Glomerular endothelial cell (primary cell): ENCODE data around the gene FA2H. TPM values are rescaled to one million over a fixed set of nuclear protein-coding genes. Genes with fewer than 3 reads are reported as not detected.
"Not testable (repeated sequence)": the region's sequence is repeated elsewhere in the genome, so short reads cannot be mapped to it uniquely, and the experiment has no call there.

Experiments used
- DNase-seq: peaks from one replicate; pipeline ENCODE4 v3.0.0-alpha.2; 2011; ENCODE audit warnings: low read depth, low spot score; ENCODE audit errors: extremely low read depth
- total RNA-seq: library from RNA; depleted of rRNA; stranded (reverse); fragments of >200 nt; gene quantifications from 2 replicates; pipeline ENCODE4 v1.2.3, GENCODE V29; 2015

The FA2H gene
- total RNA-seq, 1 donor from 2014 or later = not detected

- no peak for DNase-seq
These were observed 48.8 kb downstream of the FA2H start for GRCh38 chr16:74725651-74726455.

DNA sequence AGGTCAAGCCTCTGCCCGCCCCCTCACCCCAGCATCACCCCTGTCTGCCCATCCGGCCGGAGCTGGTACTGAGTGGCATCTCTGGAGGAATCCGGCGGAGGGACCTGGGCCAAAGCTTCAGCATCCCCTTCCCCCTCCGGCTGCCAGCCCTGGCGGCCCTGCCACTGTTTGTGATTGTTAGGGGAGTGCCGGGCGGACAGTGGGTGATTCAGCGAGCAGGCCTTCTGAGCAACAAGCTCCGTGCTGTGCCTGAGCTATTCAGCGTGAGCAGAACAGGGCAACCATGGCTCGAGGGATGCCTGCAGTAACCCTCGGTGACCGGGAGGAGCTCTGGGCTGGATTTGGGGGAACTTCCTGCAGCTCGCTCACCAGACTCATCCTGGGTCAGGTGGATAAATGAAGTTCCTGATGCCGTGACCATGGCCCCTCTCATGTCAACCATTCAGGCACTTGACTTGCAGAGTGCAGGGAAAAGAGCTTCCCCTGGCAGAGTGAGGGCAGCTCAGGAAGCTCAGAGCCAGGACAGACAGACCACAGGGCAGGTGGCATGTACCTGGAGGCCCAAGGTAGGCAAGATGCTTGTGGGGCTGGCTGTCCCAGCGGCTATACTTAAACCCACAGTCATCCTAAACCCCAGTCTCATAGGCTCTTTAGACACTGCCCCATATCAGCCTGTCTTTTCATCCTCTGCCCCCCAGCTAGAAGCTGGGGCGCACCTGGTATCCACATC, 49.6 kb downstream of the FA2H start:
- DNase-seq = no peak

- no peak for DNase-seq
These were observed 51.4 kb downstream of the FA2H start for GRCh38 chr16:74723256-74723655.

- not testable (repeated sequence) for DNase-seq
These were observed 52.5 kb downstream of the FA2H start for GRCh38 chr16:74722156-74722555.

DNA sequence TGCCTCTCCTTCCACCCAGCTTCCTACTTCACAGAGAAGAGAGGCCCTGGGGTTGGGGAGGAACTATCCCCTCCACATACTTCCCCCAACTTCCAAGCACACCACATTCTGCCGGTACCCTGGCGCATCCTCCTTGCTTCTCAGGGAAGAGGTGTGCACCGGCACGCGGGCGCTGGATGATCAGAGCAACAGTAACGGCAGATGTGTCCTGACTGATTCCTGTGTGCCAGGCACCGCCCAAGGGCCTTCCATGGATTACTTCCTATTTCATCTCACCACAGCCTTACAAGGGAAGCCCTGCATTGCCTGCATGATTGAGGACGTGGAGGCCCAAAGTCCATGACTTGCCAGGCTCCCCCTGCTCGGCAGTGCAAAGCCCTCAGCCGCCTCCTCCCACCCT, 52.9 kb downstream of the FA2H start:
- no peak for DNase-seq

DNA sequence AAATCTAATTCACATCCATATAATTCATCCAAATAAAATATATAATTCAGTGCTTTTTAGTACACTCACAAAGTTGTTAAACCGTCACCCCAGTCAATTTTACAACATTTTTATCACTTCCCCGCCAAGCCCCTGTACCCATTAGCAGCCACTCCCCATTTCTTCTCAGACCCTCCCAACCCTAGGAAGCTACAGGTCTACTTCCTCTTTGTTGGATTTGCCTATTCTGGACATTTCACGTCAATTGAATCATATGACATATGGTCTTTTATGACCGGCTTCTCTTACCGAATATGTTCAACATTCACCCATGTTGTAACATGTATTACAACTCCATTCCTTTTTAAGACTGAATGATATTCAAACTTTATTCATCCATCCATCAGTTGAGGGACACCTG, 54.0 kb downstream of the FA2H start:
- no peak for DNase-seq

DNA sequence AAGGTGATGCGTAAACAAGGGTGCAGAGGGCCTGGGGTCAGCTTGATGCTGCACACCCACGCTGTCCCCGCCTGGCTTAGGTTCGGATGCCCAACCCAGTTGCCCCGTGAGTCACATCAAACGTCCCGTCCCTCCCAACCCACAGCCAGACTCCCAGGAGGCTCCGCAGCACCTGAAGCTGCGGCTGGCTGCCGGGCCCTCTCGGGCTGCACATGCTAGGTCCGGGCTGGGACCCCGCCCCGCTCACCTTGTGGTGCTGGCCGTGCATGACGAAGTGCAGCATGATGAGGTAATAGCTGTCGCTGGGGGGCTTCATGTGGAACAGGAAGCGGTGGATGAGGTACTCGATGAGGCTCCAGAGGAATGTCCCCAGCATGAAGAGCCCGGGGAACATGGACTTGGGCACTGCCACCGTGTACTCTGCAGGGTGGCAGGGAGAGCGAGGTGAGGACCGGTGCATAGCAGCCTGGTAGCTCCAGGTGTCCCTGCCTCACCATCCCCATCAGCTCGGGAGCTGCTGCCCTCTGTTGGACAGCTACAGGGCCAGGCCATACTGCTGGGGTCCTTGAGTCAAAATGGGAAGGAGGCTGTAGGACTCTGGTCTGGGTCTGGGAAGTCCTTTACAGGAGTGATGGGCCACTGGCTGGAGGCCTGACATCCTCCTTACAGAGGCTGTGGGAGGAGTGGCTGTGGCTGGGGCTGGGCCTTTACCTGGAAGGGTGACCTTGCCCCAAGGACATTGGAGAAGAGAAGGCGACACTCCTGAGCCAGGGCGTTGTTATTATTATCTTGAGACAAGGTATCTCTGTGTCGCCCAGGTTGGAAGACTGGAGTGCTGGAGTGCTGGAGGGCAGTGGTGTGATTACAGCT, 55.6 kb downstream of the FA2H start:
- DNase-seq = no peak

DNA sequence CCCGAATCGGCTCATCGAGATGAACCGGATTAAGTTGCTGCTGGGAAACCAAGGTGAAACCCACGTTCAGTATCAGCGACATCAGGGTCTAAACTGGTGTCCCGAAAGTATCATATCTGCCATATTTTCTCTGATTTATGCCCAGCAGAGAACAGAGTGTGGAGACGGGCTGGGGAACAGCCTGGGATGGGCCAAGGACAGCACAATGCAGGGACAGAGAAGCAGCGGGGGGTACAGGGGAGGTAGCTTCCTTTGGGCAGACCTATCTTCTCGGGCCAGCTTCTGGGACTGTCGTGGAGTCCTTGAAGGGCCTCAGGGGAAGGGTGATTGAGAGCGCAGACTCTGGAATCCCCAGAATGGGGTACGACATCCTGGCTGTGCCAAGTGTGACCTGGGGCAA, 56.5 kb downstream of the FA2H start:
- DNase-seq = no peak

DNA sequence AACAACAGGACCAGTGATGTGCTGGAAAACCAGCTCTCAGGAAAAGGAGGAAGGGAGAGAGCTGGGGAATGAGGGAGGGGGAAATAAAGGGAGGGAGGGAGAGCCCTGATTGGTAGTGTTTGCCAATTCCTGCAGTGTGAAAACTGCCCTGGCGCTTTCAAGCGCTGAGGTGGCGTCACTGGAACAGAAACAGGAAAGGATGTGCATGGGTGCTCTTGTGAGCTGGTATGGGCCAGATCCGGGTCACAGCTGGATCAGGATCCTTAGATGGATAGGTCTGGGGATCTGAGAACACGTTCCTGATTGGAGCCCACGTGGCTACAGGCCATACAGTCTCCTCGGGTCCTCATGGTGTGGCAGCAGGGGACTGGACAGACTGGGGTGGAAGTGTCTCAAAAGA, 57.3 kb downstream of the FA2H start:
- no peak for DNase-seq

- no peak for DNase-seq
These were observed 58.3 kb downstream of the FA2H start for GRCh38 chr16:74716355-74716754.

- DNase-seq = no peak
These were observed 60.7 kb downstream of the FA2H start for GRCh38 chr16:74713876-74714275.

GRCh38 chr16:74713325-74713724, 61.3 kb downstream of the FA2H start:
- no peak for DNase-seq

- DNase-seq = no peak
These were observed 62.7 kb downstream of the FA2H start for GRCh38 chr16:74711938-74712337.

DNA sequence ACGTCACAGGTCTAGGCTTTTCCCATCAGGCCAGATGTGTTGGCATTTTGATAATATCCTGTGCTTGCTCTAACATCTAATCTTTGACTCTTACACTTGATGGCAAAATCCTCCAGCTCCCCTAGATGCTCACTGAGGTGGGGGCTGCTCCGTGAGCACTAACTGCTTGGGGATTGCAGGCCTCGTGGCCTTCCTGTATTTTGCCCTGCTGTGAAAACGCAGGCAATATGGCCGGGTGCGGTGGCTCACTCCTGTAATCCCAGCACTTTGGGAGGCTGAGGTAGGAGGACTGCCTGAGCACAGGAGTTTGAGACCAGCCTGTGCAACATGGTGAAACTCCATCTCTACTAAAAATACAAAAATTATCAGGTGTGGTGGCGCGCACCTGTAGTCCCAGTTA, 64.2 kb downstream of the FA2H start:
- DNase-seq = no peak

GRCh38 chr16:74709441-74709877, 65.2 kb downstream of the FA2H start:
- DNase-seq = no peak

GRCh38 chr16:74700438-74701225, 74.0 kb downstream of the FA2H start, which contains the start of gene MLKL:
Gene MLKL (minus strand): TSS chr16:74700862. CDS start chr16:74695757, 5,105 bp downstream.
- DNase-seq = no peak

DNA sequence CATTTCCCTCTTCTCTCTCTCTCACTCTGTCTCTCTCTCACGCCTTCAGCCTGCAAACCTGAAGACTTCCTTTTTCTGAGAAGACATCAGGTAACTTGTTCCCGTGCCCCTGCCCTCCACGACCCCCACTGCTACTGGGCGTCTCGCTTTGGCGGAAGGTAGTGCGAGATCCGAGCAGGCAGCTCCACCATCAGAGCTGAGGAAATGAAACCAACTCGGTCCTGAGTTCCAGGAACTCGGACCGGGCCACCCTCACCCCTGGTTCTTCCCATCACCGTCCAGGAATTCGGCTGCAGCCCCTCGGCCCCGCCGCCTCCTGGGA, 74.5 kb downstream of the FA2H start:
- no peak for DNase-seq

- no peak for DNase-seq
These were observed 75.0 kb downstream of the FA2H start for GRCh38 chr16:74699666-74700065.

DNA sequence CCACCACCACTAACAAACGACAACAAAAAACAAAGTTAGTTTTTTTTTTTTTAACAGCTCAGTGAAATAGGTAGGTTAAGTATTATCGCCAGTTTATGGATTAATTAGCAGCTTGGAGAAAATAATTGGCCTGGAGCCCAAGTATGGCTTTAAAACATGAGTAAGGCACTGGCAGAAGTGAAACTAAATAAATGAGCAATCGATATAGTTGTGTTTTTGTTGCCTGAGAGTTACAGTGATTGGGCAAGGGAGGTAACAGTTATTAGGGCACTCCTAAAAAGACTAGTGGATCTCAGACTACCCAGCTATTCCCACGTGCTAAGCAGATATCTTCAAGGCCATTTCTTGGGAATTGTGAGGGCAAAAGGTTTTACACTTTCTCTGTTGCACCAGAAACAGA, 76.4 kb downstream of the FA2H start:
- DNase-seq = no peak
